ENCODE results near the gene FHIT.

GRCh38 chr3:61200270-61200669, 51.0 kb downstream of the FHIT start:
- no peak for TF ChIP-seq SIN3A (IDR thresholded peaks at IDR 0.05; ENCODE audit: low read depth, low read length)
- TF ChIP-seq POLR2A (IDR thresholded peaks at IDR 0.05; ENCODE audit: low read depth, low read length): no peak
- TF ChIP-seq, protein P1, sequence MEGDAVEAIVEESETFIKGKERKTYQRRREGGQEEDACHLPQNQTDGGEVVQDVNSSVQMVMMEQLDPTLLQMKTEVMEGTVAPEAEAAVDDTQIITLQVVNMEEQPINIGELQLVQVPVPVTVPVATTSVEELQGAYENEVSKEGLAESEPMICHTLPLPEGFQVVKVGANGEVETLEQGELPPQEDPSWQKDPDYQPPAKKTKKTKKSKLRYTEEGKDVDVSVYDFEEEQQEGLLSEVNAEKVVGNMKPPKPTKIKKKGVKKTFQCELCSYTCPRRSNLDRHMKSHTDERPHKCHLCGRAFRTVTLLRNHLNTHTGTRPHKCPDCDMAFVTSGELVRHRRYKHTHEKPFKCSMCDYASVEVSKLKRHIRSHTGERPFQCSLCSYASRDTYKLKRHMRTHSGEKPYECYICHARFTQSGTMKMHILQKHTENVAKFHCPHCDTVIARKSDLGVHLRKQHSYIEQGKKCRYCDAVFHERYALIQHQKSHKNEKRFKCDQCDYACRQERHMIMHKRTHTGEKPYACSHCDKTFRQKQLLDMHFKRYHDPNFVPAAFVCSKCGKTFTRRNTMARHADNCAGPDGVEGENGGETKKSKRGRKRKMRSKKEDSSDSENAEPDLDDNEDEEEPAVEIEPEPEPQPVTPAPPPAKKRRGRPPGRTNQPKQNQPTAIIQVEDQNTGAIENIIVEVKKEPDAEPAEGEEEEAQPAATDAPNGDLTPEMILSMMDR (IDR thresholded peaks at IDR 0.05 in 2 of 3, conservative IDR thresholded peaks at IDR 0.05 in 1 of 3; ENCODE audit: control insufficient read depth in 2 of 3, extremely low read depth in 1 of 3, insufficient read depth in 1 of 3, low read depth in 3 of 3, low read length in 3 of 3): no peak
- no peak for TF ChIP-seq POLR2AphosphoS5 (IDR thresholded peaks at IDR 0.05; ENCODE audit: low read length)
- no peak for TF ChIP-seq JUNB (IDR thresholded peaks at IDR 0.05)
- no peak for TF ChIP-seq CHD2 (IDR thresholded peaks at IDR 0.05; ENCODE audit: borderline replicate concordance, low read depth, low read length)
- TF ChIP-seq EZH2 (IDR thresholded peaks at IDR 0.05; ENCODE audit: borderline replicate concordance, control insufficient read depth, low read depth, low read length): no peak
